Measurements from ENCODE around the gene LMLN.
"Not testable (repeated sequence)": the region's sequence is repeated elsewhere in the genome, so short reads cannot be mapped to it uniquely, and the experiment has no call there.

LMLN gene

GRCh38 chr3:197956626-197956988, 3.4 kb upstream of the LMLN start:
- DNase-seq = no peak

GRCh38 chr3:197957790-197958133, 2.3 kb upstream of the LMLN start:
- DNase-seq = no peak

GRCh38 chr3:197958346-197958745, 1.7 kb upstream of the LMLN start:
- no peak for DNase-seq

- DNase-seq = not testable (repeated sequence)
Measured at GRCh38 chr3:197958848-197959247, 1.2 kb upstream of the LMLN start.

GRCh38 chr3:197959500-197959890, 522 bp upstream of the LMLN start:
- DNase-seq = no peak

GRCh38 chr3:197960694-197961581, 921 bp downstream of the LMLN start:
- no peak for DNase-seq

GRCh38 chr3:197961582-197961945, 1.5 kb downstream of the LMLN start:
- no peak for DNase-seq

- DNase-seq = no peak
Measured at GRCh38 chr3:197963019-197963637, 3.1 kb downstream of the LMLN start.

- DNase-seq = not testable (repeated sequence)
Measured at GRCh38 chr3:197967337-197967989, 7.4 kb downstream of the LMLN start.

GRCh38 chr3:197970588-197970987, 10.6 kb downstream of the LMLN start:
- no peak for DNase-seq

GRCh38 chr3:197974016-197974415, 14.0 kb downstream of the LMLN start:
- DNase-seq = no peak

- DNase-seq = no peak
Measured at GRCh38 chr3:197975311-197975710, 15.3 kb downstream of the LMLN start.

GRCh38 chr3:197983076-197983475, 23.1 kb downstream of the LMLN start:
- DNase-seq = no peak

GRCh38 chr3:197989651-197990050, 29.6 kb downstream of the LMLN start:
- no peak for DNase-seq

- DNase-seq = no peak
Measured at GRCh38 chr3:197994736-197995135, 34.7 kb downstream of the LMLN start.

GRCh38 chr3:197996855-197997254, 36.8 kb downstream of the LMLN start:
- DNase-seq = no peak

GRCh38 chr3:197997936-197998335, 37.9 kb downstream of the LMLN start:
- DNase-seq = no peak

- no peak for DNase-seq
Measured at GRCh38 chr3:198017090-198017489, 57.1 kb downstream of the LMLN start.

GRCh38 chr3:198018416-198018815, 58.4 kb downstream of the LMLN start:
- DNase-seq = no peak

- no peak for DNase-seq
Measured at GRCh38 chr3:198019115-198019514, 59.1 kb downstream of the LMLN start.

- DNase-seq = no peak
Measured at GRCh38 chr3:198021320-198021719, 61.3 kb downstream of the LMLN start.

GRCh38 chr3:198022604-198023003, 62.6 kb downstream of the LMLN start:
- DNase-seq = no peak

GRCh38 chr3:198025644-198026043, 65.6 kb downstream of the LMLN start:
- DNase-seq = no peak

GRCh38 chr3:198026620-198027019, 66.6 kb downstream of the LMLN start:
- no peak for DNase-seq
